ENCODE data around the gene RTKN. TPM values are rescaled to one million over a fixed set of nuclear protein-coding genes. Genes with fewer than 3 reads are reported as not detected.

The RTKN gene
- total RNA-seq, 2 experiments from 2014 or later, result 0.20 to 0.27 TPM

- Histone ChIP-seq H3K4me1 (ENCODE audit: insufficient read depth, low read length) (no peaks in the 10 kb centered on the region), H3K27ac (ENCODE audit: low read depth in 1 of 2, low read length in 2 of 2) (no peak overlapping the region), H3K4me3 (ENCODE audit: low read length) (no peak overlapping the region), H3K9me3 (ENCODE audit: control insufficient read depth in 1 of 2, insufficient read depth in 1 of 2, low read length in 2 of 2) (no peaks in the 10 kb centered on the region), H3K27me3 (ENCODE audit: control insufficient read depth in 1 of 2, insufficient read depth in 2 of 2, low read length in 2 of 2) (no peaks in the 10 kb centered on the region), H3K36me3 (ENCODE audit: insufficient read depth, low read length) (no peaks in the 10 kb centered on the region)
- POLR2A ChIA-PET, result no interaction called here
- ATAC-seq (ENCODE audit: poor library complexity), result no peak
- Mint-ChIP-seq H3K27ac (no peak overlapping the region), H3K9me3 (no peaks in the 10 kb centered on the region), H3K4me1 (ENCODE audit: low read depth) (no peaks in the 10 kb centered on the region), H3K4me3 (no peak overlapping the region), H3K36me3 (ENCODE audit: low read depth) (no peaks in the 10 kb centered on the region), H3K27me3 (peaks cover 13% of the 10 kb centered on the region)
- TF ChIP-seq, protein P1, sequence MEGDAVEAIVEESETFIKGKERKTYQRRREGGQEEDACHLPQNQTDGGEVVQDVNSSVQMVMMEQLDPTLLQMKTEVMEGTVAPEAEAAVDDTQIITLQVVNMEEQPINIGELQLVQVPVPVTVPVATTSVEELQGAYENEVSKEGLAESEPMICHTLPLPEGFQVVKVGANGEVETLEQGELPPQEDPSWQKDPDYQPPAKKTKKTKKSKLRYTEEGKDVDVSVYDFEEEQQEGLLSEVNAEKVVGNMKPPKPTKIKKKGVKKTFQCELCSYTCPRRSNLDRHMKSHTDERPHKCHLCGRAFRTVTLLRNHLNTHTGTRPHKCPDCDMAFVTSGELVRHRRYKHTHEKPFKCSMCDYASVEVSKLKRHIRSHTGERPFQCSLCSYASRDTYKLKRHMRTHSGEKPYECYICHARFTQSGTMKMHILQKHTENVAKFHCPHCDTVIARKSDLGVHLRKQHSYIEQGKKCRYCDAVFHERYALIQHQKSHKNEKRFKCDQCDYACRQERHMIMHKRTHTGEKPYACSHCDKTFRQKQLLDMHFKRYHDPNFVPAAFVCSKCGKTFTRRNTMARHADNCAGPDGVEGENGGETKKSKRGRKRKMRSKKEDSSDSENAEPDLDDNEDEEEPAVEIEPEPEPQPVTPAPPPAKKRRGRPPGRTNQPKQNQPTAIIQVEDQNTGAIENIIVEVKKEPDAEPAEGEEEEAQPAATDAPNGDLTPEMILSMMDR (IDR thresholded peaks at IDR 0.05), result no peak
- CTCF ChIA-PET, result interaction anchor here (1.4 kb wide), 1 partner anchor 124 kb away, joined by 3 read pairs; no protein-coding TSS in a partner anchor
- no peak for DNase-seq
- intact Hi-C loops (cut with DNase I, micrococcal nuclease), result no loop called here
Observed at GRCh38 chr2:74407682-74408081, 34.1 kb downstream of the RTKN start.

- Mint-ChIP-seq H3K27ac (no peak overlapping the region), H3K9me3 (no peaks in the 10 kb centered on the region), H3K4me1 (ENCODE audit: low read depth) (no peaks in the 10 kb centered on the region), H3K36me3 (ENCODE audit: low read depth) (no peaks in the 10 kb centered on the region), H3K4me3 (no peak overlapping the region), H3K27me3 (peaks cover 13% of the 10 kb centered on the region)
- no peaks in the 10 kb centered on the region for H3K4me1 ChIP-seq (ENCODE audit: insufficient read depth, low read length)
- CTCF ChIA-PET, result interaction anchor here (0.6 kb wide), 1 partner anchor 540 kb away, joined by 4 read pairs; no protein-coding TSS in a partner anchor
- H3K27ac ChIP-seq (ENCODE audit: low read depth in 1 of 2, low read length in 2 of 2), result no peak overlapping the region
- H3K27me3 ChIP-seq (ENCODE audit: control insufficient read depth in 1 of 2, insufficient read depth in 2 of 2, low read length in 2 of 2), result no peaks in the 10 kb centered on the region
- no peaks in the 10 kb centered on the region for H3K36me3 ChIP-seq (ENCODE audit: insufficient read depth, low read length)
- DNase-seq, result no peak
- no peak overlapping the region for H3K4me3 ChIP-seq (ENCODE audit: low read length)
- no peak for ATAC-seq (ENCODE audit: poor library complexity)
- intact Hi-C loops (cut with DNase I, micrococcal nuclease), result no loop called here
- TF ChIP-seq, protein P1 (IDR thresholded peaks at IDR 0.05), result no peak
- H3K9me3 ChIP-seq (ENCODE audit: control insufficient read depth in 1 of 2, insufficient read depth in 1 of 2, low read length in 2 of 2), result no peaks in the 10 kb centered on the region
- POLR2A ChIA-PET, result no interaction called here
Observed at GRCh38 chr2:74406035-74406434, 35.7 kb downstream of the RTKN start.

DNA sequence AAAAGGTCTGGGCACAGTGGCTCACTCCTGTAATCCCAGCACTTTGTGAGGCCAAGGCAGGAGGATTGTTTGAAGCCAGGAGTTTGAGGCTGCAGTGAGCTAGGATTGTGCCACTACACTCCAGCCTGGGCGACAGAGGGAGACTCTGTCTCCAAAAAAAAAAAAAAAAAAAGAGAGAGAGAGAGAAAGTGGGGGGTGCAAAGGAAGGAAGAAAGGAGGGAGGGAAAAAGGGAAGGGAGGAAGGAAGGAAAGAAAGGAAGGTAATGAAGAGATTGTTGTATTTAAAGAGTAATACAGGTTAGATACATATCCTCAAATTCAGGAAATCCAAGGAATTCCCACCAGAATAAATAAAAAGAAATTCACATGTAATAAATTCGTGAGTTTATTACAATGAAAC is 39.8 kb downstream of the RTKN start:
- Histone ChIP-seq H3K27me3 (ENCODE audit: control insufficient read depth in 1 of 2, insufficient read depth in 2 of 2, low read length in 2 of 2) (no peaks in the 10 kb centered on the region), H3K4me3 (ENCODE audit: low read length) (no peak overlapping the region), H3K36me3 (ENCODE audit: insufficient read depth, low read length) (no peaks in the 10 kb centered on the region), H3K9me3 (ENCODE audit: control insufficient read depth in 1 of 2, insufficient read depth in 1 of 2, low read length in 2 of 2) (no peaks in the 10 kb centered on the region), H3K4me1 (ENCODE audit: insufficient read depth, low read length) (no peaks in the 10 kb centered on the region), H3K27ac (ENCODE audit: low read depth in 1 of 2, low read length in 2 of 2) (no peak overlapping the region)
- TF ChIP-seq, protein P1 (IDR thresholded peaks at IDR 0.05), result no peak
- POLR2A ChIA-PET, result interaction anchor here (1.3 to 1.5 kb wide), 2 partner anchors 10 to 12 kb away, joined by 3 to 4 read pairs; no protein-coding TSS in a partner anchor
- CTCF ChIA-PET, result interaction anchor here (1.4 kb wide), 1 partner anchor 10 kb away, joined by 4 read pairs; no protein-coding TSS in a partner anchor
- Mint-ChIP-seq H3K27ac (no peak overlapping the region), H3K36me3 (ENCODE audit: low read depth) (no peaks in the 10 kb centered on the region), H3K9me3 (no peaks in the 10 kb centered on the region), H3K4me3 (no peak overlapping the region), H3K4me1 (ENCODE audit: low read depth) (no peaks in the 10 kb centered on the region), H3K27me3 (peaks cover 5% of the 10 kb centered on the region)
- no peak for ATAC-seq (ENCODE audit: poor library complexity)
- DNase-seq, result no peak
- intact Hi-C loops (cut with DNase I, micrococcal nuclease), result loop anchor here in 1 of 2 experiments (2.0 kb wide), 1 partner anchor 151 kb away; no protein-coding TSS in a partner anchor

Measured in CD4-positive, alpha-beta T cell (primary cell).